Islet precursor cell (in vitro differentiated cells): ENCODE results near the gene TFDP2.
"Not testable (repeated sequence)": the region's sequence is repeated elsewhere in the genome, so short reads cannot be mapped to it uniquely, and the experiment has no call there.

Experiments used
- DNase-seq: peaks from one replicate; pipeline ENCODE4 v3.0.0-alpha.2; 2018

TFDP2 gene

DNA sequence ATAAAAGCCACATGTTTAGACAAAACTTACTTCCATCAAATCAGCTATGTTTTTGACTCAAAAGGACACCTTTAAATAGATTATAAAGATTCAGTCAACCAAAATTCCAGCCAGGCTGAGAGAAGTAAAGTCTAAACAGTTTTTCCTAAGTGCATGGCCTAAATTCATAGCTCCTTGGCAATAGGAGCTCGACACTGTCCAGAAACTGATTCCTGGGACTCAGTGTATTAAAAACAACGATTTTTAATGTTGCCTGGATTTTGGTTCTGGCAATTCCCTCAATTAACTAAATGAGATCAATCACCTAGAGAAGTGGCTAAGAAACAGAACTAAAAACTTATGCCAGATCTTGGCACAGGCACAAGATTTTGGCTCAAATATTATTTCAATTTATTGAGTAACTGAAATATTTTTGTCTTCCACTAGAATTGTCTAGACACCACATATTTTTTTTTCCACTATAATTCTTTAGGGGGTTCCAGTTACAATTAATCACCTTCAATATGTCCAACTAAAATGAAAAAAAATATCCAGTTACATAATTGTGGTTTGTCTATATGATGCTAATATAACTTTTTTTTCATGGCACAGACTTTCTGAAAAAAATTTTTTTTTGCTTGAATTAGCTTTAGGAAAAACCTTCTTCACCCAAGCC, 135.9 kb downstream of the TFDP2 start:
- no peak for DNase-seq

DNA sequence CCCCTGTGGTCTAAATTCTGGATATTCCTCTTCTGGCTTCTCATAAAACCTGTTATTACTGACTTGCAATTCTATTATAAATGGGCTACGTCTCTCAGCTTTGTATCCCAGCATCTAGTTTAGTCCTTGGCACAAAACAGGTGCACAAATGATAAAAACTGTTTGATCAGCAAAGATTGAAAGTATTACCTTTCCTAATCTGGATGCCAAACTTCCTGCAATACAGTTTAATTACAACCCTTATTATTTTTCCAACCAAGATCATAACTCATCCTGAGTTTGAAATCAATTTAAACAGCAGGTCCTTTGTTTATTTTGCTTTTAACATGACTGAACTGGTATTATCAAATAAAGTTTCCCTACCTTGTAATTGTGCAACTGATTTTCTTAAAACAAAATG, 140.3 kb downstream of the TFDP2 start:
- DNase-seq: no peak

DNA sequence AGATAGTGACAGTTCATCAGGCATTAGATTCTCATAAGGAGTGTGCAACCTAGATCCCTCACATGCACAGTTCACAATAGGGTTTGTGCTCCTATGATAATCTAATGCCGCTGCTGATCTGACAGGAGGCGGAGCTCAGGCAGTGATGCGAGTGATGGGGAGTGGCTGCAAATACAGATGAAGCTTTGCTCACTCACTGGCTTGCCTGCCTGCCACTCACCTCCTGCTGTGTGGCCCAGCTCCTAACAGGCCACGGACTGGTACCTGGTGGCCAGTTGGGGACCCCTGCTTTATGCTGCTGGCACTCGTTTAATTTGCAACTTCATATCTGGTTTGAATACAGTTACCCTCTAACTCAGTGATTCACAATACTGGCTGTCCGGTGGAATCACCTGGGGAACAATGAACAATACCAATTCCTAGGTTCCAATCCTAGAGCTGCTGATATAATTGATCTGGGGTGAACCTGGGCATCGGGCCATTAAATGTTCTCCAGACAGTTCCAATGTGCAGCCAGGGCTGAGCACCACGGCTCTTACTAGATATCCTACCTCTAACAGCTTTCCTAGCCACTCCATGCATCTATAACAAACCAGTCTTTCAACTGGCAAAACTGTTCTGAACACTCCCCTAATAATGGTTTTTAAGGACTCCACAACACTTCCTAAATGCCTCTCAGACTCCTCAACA, 141.5 kb downstream of the TFDP2 start:
- no peak for DNase-seq

DNA sequence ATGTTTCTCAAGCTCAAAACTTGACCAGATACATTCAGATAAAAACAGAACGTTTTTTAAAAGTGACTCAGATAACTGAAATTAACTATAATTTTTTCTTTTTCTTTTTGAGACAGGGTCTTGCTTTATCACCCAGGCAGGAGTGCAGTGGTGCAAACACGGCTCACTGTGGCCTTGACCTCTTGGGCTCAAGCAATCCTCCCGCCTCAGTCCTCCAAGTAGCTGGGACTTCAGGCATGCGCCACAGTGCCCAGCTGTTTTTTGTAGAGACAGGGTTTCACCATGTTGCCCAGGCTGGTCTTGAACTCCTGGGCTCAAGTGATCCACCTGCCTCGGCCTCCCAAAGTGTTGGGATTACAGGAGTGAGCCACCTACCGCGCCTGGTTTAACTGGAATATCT, 144.4 kb downstream of the TFDP2 start:
- not testable (repeated sequence) for DNase-seq

DNA sequence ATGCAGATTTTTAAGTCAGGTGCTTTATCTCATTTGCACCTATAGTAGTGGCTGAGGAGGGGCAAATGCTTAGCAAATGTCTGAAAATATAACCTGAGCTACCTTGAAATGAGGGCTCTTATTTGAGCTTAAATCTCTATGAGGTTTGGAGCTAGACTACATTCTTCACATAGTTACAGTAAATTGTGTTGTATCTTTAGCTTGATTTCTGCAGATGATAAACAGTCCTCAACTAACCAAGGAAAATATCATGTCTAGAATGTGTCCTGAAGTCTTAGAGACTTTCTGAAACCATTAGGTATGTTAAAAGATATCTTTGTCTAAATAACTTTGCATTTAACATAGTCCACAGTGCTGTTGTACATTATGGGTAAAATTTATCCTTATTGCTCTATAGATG, 145.3 kb downstream of the TFDP2 start:
- DNase-seq: no peak

DNA sequence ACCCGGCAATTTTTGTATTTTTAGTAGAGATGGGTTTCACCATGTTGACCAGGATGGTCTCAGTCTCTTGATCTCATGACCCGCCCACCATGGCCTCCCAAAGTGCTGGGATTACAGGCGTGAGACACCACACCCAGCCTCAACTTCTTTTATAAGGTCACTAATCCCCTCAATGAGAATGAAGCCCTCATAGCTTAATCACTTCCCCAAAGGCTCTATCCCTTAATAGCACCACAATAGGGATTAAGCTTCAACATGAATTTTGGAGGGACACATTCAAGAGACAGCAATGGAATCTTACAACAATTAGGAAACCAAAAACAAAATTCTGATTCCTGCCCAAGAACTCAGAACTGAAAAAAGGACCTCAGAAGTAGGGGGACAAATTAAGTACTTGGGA, 146.1 kb downstream of the TFDP2 start:
- no peak for DNase-seq

DNA sequence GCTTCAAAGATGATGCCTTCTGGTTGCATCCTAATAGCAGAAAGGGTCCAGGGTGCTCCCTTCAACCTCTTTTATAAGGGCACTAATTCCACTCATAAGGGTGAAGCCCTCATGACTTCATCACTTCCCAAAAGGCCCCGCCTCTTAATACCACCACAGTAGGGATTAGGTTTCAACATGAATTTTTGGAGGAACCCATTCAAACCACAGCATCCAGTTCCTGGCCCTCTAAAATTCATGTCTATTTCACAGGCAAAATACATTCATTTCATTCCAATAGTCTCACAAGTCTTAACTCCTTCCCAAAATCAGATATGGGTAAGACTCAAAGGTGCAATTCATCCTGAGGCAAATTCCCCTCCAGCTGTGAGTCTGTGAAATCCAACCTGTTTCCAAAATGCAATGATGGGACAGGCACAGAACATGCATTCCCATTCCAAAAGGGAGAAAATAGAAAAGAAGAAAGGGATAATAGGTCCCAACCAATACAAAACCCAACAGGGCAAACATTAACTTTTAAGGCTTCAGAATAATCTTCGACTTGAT, 148.9 kb downstream of the TFDP2 start:
- DNase-seq: no peak

DNA sequence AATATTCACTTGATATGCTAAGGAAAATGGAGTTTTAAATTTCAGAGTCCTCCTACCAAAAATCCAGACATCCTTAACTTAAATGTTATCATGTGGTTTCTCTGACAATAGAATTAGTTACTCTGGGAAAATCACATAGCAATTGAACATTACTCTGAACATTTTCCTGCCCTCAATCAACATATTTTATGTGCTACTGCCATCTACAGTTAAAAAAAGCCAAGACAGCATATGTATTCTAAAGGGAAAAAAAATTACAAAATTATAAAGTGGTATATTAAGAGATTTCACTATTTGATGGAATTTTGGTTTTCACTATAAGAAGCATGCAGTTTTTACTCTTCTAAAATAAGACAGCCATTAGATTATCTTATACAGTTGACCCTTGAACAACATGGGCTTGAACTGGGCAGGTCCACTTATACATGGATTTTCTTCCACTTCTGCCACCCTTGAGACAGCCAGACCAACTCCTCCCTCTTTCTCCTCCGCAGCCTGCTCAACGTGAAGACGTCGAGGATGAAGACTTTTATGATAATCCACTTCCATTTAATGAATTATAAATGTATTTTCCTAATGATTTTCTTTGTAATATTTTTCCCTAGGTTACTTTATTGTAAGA, 150.6 kb downstream of the TFDP2 start:
- no peak for DNase-seq

DNA sequence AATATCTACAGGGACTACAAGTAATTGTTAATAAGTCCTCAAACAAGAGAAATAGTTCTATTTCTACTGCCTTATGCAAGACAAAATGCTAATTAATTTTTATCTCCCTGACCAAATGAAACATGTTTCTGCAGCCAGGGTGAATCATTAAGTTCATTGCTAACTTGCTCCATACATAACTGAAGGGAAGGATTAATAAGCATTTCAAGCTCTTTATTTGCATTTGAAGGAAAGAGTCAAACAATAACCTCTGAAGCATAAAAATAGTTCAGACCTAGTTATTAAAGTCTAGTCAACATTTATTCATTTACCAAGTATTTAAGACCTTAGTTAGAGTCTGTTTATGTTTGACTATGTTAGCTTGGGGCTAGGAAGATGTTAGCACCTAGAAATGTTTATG, 152.9 kb downstream of the TFDP2 start:
- DNase-seq: no peak

DNA sequence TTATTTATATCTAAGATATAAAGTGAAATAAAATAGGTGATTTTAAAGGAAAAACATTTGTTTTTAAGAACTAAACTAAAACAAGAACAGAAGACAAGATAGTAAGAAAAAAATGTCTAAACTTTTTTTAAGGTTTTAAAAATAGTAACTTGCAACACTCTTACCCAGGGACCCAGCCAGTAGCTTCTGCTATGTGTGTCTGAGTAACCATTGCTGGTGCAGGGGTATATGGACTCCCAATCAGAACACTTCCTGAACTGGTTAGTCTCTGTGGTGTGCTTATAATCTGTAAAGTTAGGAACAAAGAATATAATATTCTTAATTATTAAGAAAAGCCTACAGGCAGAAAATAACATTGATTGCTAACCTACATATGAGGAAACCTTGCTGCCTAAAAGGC, 154.5 kb downstream of the TFDP2 start:
- no peak for DNase-seq

DNA sequence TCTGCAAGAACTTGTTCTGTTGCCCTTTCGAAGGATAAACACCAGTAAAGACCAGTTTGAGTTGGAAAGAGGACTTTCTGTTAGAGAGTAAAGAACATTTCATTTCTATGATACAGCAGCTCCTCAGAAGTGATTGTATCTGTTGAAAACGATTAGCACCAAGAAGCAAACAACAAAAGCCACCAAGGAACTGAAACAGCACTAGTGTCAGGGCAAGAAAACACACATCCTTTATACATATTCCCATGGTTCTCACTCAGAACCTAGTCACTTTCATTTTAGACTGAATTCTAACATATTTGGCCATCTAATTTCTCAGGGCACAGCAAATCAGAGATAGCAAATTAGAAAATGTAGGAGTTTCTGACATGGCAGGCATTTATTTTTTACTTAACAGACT, 156.8 kb downstream of the TFDP2 start:
- DNase-seq: no peak

DNA sequence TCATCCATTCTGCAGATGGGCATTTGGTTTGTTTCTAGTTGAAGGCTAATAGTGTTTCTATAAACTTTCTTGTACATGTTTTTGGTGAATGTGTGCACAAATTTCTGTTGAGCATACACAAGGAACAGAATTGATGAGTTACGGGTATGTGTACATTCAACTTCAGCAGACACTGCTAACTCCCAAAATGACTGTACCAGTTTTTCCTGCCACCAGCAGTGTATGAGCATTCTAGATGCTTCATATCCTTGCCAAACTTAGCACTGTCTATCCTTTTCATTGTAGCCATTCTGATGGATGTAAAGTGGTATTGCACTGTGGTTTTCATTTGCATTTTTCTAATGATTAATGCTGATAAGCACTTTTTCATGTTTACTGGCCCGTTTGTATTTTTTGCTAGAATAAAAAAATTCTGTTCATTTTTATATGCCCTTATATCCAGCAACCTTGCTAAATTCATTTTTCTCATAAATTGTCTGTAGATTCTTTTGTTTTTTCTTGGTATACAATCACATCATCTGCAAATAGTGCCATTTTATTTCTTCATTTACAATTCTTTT, 162.7 kb downstream of the TFDP2 start:
- DNase-seq: no peak

DNA sequence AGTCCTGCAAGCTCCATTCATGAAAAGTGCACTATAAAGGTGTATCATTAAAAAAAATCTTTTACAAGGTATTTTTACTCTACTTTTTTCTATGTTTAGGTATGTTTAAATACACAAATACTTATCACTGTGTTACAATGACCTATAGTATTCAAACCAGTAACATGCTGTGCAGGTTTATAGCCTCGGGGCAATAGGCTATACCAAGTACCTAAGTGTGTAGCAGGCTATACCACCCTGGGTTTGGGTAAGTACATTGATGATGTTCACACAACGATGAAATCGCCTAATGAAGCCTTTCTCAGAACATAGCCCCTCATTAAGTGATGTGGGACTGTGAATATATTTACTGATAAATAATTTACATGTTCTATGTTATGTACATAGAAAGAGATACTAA, 168.3 kb downstream of the TFDP2 start:
- no peak for DNase-seq

DNA sequence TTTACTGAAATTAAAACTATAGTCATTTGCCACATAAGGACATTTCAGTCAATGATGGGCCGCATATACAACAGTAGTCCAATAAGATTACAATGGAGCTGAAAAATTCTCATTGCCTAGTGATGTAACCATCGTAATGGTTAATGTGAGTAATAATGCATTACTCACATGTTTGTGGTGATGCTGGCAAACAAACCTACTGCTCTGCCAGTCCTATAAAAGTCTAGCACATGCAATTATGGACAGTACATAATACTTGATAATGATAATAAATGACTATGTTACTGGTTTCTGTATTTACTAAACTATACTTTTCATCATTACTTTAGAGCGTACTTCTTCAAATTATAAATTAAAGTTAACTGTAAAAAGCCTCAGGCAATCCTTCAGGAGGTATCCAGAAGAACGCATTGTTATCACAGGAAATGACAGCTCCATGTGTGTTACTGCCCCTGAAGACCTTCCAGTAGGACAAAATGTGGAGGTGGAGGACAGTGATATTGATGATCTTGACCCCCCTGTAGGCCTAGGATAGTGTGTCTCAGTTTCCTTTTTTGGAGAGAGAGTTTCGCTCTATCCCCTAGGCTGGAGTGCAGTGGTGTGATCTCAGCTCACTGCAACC, 170.2 kb downstream of the TFDP2 start:
- no peak for DNase-seq

DNA sequence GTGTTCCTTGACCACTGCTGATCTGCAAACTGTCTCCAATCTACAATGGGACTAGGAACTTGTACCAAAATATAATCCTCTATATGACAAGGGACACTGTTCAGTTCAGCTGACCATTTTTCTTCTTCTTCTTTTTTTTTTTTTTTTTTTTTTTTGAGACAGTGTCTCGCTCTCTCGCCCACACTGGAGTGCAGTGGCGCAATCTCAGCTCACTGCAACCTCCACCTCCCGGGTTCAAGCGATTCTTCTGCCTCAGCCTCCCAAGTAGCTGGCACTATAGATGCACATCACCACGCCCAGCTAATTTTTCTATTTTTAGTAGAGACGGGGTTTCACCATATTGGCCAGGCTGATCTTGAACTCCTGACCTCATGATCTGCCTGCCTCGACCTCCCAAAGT, 174.6 kb downstream of the TFDP2 start:
- not testable (repeated sequence) for DNase-seq

DNA sequence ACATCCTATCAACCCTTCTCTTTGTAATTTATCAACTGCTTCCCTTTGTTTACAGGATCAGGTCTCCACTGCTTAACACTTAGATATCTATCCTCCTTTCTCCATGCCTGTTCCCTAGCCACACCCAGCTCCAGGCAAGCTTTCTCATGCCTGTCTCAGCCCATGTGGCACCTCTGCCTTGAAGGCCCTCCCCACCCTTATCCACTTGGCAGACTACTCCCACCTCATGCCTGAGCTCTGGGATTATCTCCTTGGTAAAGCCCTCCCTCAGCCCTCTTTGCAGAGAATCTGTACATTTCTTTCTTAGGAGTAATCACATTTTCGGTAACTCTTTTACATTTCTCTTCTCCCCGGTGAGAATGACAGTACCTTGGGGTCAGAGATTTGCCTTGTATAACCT, 176.9 kb downstream of the TFDP2 start:
- DNase-seq: no peak

DNA sequence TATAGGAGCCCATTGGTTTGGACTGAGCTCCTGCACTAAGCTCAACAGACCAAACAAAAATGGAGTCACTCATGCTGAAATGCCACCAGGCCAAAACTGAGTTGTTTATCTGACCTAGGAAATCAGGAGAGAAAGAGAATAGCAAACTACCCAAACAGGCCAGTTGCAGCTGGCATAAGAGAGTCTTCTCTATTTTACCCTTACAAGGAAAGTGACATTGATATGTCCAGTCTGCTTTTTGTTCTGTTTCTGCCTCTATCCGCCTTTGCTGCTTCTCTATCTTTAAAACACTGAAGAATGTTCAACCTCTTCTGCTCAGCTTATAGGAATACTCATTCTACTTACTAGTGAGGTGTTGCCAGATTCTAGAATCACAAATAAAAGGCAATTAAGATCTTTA, 177.8 kb downstream of the TFDP2 start:
- no peak for DNase-seq

DNA sequence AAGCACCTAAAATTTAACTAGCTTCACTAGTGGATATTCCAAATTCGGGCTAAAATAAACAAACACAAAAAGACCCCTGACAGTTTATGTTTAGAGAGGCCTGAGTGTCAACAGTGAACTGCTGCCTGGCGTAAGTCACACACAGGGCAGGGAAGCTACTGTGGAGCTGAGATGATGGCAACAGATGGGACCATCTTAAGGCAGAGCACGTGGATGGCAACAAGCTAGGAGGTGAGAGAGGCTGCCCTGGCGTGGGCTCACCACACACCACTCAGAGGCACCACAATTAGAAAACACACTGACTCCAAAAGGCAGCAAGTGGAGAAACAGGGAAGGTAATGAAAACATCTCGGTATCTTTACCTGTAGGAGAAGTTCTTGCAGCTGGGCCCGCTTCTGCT, 179.6 kb downstream of the TFDP2 start:
- DNase-seq: no peak

DNA sequence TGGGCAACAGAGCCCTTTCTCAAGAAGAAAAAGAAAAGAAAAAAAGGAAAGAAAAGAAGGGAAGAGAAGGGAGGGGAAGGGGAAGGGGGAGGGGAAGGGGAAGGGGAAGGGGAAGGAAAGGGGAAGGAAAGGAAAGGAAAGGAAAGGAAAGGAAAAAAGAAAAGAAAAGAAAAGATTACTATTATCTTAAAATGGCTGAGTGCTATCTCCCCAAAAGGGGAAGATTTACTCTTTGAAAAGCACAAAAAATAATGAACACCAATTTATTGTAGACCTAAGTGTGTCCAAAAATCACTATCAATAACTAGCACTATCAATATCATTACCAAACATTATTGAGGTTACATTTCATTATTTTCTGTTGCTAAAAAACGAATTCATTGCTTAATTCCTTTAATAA, 183.9 kb downstream of the TFDP2 start:
- DNase-seq: no peak

DNA sequence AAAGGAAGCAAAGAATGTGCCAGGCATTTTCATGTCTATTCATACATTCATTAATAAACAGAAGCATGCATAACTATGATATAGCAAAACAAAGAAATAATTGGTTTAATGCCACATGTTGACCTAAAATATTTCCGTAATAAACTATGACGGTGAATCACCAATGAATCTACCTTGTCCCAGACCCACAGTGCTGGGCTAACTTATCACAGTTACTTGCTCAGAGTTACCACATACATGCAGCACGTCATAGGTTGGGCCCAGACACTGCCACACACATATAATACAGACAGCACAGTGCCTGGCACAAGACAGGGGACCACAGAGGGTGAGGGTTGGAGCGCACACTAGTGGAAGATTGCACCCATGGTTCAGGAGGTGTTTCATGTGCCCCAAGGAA, 186.0 kb downstream of the TFDP2 start:
- no peak for DNase-seq

DNA sequence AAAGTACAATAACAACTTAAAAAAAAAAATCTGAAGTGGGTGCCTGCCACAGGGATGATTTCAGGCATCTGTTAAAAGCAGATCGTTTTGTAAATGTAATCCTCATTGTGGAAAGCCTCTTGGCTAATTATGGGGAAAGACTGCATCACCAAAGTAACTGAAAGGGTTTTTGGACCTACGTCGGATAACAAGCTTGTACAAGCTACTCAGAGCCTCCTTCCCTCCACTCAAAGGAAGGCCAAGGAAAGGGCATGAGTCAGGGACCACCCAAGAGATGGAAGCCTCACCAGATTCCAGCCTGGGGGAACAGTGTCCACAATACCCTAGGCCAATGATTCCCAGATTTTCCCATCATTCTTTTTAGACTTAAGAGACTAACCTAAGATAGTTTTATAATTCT, 188.6 kb downstream of the TFDP2 start:
- peak; percentile 85 for DNase-seq

DNA sequence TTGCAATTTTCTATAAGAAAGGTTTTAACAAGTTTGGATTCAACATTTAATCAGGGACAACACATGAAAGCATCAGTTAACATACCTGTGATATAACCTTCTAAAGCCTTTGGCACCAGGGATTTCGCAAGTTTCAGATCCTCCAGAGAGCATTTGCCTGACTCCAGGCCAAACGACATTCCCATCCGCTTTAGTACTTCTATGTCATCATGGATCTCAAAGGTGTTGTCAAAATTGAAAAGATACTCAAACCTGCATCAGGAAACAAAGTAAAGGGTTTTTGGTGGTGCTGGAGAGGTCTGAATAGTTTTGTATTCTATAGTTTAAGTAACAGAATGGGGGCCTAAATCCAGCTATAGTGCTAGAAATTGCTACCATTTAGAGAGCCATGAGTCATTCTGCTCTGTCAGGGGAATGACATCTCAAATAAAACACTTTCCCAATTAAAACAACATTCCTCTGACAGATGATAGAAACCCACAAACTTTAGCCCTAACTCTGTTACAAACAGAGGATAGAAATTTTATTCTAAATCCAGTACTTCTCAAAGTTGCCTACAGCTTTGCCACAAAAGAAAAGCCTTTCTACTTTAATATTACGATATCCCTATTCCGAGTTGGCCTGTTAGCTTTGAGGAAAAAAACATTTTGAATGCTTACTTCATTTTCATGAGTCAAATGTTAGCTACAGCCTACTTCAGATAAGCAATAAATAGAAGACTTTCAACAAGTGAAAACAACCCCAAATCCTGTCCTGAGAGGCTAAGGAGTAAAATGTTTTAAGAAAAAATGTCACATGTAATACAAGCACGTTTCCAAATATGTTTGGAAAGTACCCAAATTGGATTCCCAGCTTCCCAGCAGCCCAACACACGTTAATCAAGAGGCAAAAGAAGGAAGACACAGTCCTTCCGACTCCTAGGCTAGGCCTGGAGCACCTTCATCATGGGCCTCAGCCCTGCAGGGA, 189.5 kb downstream of the TFDP2 start:
- no peak for DNase-seq
